ENCODE results near the gene FAM241A.
A peak's percentile ranks its signal among the peaks of the same experiment; 100 is the strongest.

Gene FAM241A

DNA sequence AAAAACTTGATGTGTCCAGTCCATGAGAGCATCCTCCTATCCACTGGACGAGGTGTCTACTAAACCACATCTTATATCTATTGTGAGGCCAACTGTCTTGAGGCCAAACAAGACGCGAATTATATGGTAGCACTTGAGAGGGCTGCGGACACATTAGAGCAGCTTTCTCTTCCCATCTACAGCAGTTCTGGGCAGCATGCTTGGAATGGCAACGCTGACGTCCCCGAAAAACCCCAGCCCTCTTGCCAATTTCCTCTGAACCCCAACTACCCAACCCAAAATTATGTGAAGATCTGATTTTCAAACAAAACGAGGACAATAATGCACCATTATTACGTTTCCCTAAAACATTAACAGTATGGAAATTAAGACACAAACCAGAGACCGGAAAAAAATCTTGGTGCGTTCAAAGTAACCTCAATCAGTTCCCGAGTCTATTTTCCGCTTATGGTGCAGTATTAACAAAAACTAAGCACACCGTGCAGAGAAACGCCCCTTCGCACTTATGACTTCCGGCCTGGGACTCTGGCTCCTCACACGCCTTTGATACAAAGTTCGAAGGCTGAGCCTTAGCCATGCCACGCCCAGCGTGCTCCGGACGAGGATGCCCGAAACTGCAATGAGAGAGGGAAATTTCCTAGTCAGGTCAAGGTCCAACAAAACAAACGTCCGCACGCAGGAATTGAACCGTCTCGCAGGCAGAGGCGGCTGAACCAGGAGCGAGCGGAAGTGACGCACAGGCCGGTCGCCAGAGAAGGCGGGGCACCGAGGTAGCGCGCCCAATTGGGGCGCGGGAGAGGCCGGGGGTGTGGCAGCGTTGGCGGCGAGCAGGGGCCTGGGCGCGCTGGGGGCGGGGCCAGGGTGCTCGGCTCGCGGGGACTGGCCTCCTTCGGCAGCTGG, 85.9 kb downstream of the FAM241A start:
- Histone ChIP-seq H3K36me3 (ENCODE audit: low read length) (no peaks in the 10 kb centered on the region), H4K20me1 (ENCODE audit: low read depth, low read length) (no peaks in the 10 kb centered on the region), H3K27me3 (ENCODE audit: low read length) (no peaks in the 10 kb centered on the region), H2AFZ (ENCODE audit: low read depth, low read length, severe bottlenecking) (peak overlapping the region; percentile 97), H3K4me2 (ENCODE audit: low read depth, low read length, poor library complexity, severe bottlenecking) (peak overlapping the region; percentile 91), H3F3A (ENCODE audit: insufficient read depth) (0 out of 2 replicates have a peak, but pooled peaks cover 4% of the 10 kb centered on the region), H3K4me3 (ENCODE audit: insufficient read depth, low read length, poor library complexity, severe bottlenecking) (peak overlapping the region; percentile 86), H3K9ac (ENCODE audit: low read length) (peak overlapping the region; percentile 80), H3K27ac (ENCODE audit: low read depth, low read length) (peak overlapping the region; percentile 91), H3K79me2 (ENCODE audit: insufficient read depth, low read length) (peaks cover 7% of the 10 kb centered on the region; the same call in 1 of the 2 replicates), H3K9me2 (replicated peaks; ENCODE audit: insufficient read depth, low read length) (no peaks in the 10 kb centered on the region), H3K9me3 (ENCODE audit: insufficient read depth, low read length) (no peaks in the 10 kb centered on the region)
- TF ChIP-seq EZH2phosphoT487 (conservative IDR thresholded peaks at IDR 0.05; ENCODE audit: low read length), result no peak
- TF ChIP-seq CTCF (IDR thresholded peaks at IDR 0.05; ENCODE audit: insufficient read depth, low read length, poor library complexity, severe bottlenecking), result no peak

DNA sequence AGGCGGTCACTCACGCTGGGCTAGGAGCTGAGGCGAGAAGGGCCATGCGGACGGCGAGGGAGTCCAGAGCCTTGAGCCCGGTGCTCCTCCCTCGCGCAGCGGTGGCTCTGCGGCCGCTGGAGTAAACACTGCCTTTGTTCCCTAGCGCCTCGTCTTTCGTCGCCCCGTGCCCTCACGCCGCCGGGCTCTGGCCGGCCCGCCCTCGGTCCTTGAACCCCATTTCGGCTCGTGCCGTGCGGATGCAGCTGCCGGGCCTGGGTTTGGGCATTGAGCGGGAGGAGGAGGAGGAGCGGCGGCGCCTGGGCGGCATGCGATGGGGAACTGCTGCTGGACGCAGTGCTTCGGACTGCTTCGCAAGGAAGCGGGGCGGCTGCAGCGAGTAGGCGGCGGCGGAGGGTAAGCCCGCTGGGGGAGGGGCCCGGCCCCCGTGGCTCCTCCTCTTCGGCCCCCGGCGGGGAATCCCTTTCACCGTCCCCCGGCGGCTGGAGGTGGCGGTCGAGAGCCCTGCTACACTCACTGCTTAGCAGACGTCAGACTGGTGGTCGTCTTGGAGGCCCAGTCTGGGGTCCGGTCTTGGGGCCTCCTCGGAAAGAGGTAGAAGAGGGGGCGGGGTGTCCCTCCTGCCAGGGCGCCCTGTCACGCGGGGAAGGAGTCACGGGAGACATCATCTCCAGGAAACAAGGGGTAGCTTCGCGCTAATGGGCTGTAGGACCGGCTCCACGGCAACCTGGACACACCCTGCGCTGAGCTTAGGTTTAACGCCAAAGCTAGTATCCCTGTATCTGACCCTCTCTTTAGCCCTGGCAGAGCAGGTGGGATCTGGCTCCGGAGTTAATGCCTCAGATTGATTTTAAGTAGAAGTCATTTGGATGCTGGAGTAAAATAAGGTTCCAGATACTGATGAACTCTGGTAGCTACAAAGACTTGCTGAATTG, 86.8 kb downstream of the FAM241A start, which contains the start of gene AP1AR:
TSS of gene AP1AR (plus strand) at position 9 of the 935 bp plus-strand sequence. CDS start at position 314, 305 bp downstream.
- peak within 1 kb of the TSS; percentile 91 for H3K4me2 ChIP-seq (ENCODE audit: low read depth, low read length, poor library complexity, severe bottlenecking)
- H3K4me3 ChIP-seq (ENCODE audit: insufficient read depth, low read length, poor library complexity, severe bottlenecking), result peak within 1 kb of the TSS; percentile 86
- H3F3A ChIP-seq (ENCODE audit: insufficient read depth), result 0 out of 2 replicates have a peak, but pooled peaks cover 4% of the 10 kb centered on the region
- no peaks in the 10 kb centered on the region for H3K36me3 ChIP-seq (ENCODE audit: low read length)
- TF ChIP-seq CTCF (IDR thresholded peaks at IDR 0.05; ENCODE audit: insufficient read depth, low read length, poor library complexity, severe bottlenecking) (no peak), EZH2phosphoT487 (conservative IDR thresholded peaks at IDR 0.05; ENCODE audit: low read length) (no peak)
- H3K9me3 ChIP-seq (ENCODE audit: insufficient read depth, low read length), result no peaks in the 10 kb centered on the region
- no peaks in the 10 kb centered on the region for H3K27me3 ChIP-seq (ENCODE audit: low read length)
- H4K20me1 ChIP-seq (ENCODE audit: low read depth, low read length), result no peaks in the 10 kb centered on the region
- peaks cover 7% of the 10 kb centered on the region; the same call in 1 of the 2 replicates for H3K79me2 ChIP-seq (ENCODE audit: insufficient read depth, low read length)
- peak within 1 kb of the TSS; percentile 91 for H3K27ac ChIP-seq (ENCODE audit: low read depth, low read length)
- H2AFZ ChIP-seq (ENCODE audit: low read depth, low read length, severe bottlenecking), result peak within 1 kb of the TSS; percentile 97
- H3K9me2 ChIP-seq (replicated peaks; ENCODE audit: insufficient read depth, low read length), result no peaks in the 10 kb centered on the region
- H3K9ac ChIP-seq (ENCODE audit: low read length), result peak within 1 kb of the TSS; percentile 80

GRCh38 chr4:112234952-112235609, 89.8 kb downstream of the FAM241A start:
- Histone ChIP-seq H3K36me3 (ENCODE audit: low read length) (no peaks in the 10 kb centered on the region), H3K4me3 (ENCODE audit: insufficient read depth, low read length, poor library complexity, severe bottlenecking) (no peak overlapping the region), H3K9me3 (ENCODE audit: insufficient read depth, low read length) (no peaks in the 10 kb centered on the region), H3F3A (ENCODE audit: insufficient read depth) (0 out of 2 replicates have a peak, but pooled peaks cover 4% of the 10 kb centered on the region), H2AFZ (ENCODE audit: low read depth, low read length, severe bottlenecking) (no peak overlapping the region), H3K27ac (ENCODE audit: low read depth, low read length) (no peak overlapping the region), H3K9ac (ENCODE audit: low read length) (no peak overlapping the region), H4K20me1 (ENCODE audit: low read depth, low read length) (no peaks in the 10 kb centered on the region), H3K79me2 (ENCODE audit: insufficient read depth, low read length) (peaks cover 10% of the 10 kb centered on the region; the same call in 1 of the 2 replicates), H3K4me2 (ENCODE audit: low read depth, low read length, poor library complexity, severe bottlenecking) (peak overlapping the region; percentile 1), H3K27me3 (ENCODE audit: low read length) (no peaks in the 10 kb centered on the region), H3K9me2 (replicated peaks; ENCODE audit: insufficient read depth, low read length) (no peaks in the 10 kb centered on the region)
- peak; percentile 55 for TF ChIP-seq CTCF (IDR thresholded peaks at IDR 0.05; ENCODE audit: insufficient read depth, low read length, poor library complexity, severe bottlenecking)
- no peak for TF ChIP-seq EZH2phosphoT487 (conservative IDR thresholded peaks at IDR 0.05; ENCODE audit: low read length)
